Activated CD8-positive, alpha-beta memory T cell treated with anti-CD3 and anti-CD28 coated beads, Interleukin-2, amount 50 U/mL, for 24 hours (primary cell): ENCODE data around the gene CDH16.
"Not testable (repeated sequence)": the region's sequence is repeated elsewhere in the genome, so short reads cannot be mapped to it uniquely, and the experiment has no call there.

Experiments
- DNase-seq: peaks from one replicate; pipeline ENCODE4 v3.0.0-alpha.2; 2020; ENCODE audit errors: extremely low read depth

CDH16 gene

DNA sequence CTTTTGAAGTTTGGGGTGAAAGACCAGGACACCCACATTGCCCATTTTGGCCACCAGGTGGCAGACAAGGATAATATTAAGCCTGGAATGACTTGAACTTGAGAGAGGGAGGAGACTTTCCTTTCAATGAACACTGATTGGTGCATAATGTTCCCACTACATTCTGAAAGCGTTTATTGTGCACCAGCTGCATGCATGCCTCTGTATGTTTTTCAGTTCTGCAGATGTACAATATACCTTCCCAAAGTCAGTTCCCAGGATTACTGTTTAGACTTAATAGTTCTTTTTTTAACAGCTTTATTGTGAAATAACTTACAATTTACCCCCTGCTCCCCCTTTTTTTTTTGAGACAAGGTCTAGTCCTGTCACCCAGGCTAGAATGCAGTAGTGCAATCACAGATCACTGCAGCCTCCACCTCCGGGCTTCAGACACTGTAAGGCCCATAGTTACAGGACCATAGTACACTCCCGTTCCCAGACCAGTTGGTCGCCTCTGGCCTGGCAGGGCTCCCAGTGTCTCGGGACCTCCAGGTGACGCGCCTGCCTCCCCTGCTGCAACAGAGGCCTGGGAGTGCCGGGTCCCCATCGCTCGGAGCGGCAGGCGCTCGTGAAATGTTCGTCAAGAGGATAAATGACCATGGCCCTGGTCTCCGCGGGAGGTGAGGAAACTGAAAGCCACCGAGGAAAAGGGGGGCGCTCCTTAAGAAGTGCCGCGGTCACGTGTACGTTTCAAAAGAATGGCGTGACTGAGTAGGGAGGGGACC is 28.8 kb upstream of the CDH16 start:
- peak; percentile 73 for DNase-seq

- DNase-seq, result no peak
Observed at GRCh38 chr16:66946974-66947301, 28.3 kb upstream of the CDH16 start.

DNA sequence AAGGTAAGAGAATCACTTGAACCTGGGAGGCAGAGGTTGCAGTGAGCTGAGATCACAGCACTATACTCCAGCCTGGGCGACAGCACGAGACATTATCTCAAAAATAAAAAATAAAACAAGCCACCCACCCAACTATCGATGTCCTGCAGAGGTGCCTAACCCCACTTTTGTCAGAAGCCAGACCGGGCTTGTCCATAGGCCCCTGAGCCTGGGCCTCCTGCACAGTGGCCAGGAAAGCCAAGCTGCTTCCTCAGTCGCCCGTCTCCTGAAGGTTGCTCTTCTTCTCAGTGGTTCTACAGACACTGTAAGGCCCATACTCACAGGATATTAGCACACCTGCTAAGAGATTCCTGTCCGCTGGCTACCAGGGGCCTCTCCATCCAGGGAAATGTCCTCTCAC is 27.9 kb upstream of the CDH16 start:
- no peak for DNase-seq

DNA sequence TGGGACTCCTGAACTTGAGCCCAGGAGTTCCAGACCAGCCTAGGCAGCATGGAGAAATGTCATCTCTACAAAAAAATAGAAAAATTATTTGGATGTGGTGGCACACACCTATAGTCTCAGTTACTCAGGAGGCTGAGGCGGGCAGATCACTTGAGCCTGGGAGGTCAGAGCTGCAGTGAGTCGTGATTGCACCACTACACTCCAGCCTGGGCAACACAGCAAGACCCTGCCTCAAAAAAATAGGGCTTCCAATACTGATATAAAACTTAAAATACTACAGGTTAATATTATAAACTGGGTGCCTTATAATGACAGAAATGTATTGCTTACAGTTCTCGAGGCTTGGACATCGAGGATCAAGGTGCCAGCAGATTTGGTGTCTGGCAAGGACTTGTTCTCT is 27.3 kb upstream of the CDH16 start:
- DNase-seq, result no peak

DNA sequence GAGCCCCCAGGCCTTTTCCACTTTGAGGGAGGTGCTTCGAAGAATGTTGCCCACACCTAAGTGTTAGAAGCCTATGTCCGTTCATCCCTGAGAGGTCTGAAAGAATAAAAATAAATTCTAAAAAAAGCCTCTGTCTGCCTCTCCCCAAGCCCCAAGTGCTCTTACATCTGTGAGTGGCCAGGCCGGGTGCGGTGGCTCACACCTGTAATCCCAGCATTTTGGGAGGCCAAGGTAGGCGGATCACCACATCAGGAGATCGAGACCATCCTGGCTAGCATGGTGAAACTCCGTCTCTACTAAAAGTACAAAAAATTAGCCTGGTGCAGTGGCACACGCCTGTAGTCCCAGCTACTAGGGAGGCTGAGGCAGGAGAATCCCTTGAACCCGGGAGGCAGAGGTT is 26.3 kb upstream of the CDH16 start:
- DNase-seq, result not testable (repeated sequence)

GRCh38 chr16:66944054-66944441 is 25.4 kb upstream of the CDH16 start:
- DNase-seq, result no peak

DNA sequence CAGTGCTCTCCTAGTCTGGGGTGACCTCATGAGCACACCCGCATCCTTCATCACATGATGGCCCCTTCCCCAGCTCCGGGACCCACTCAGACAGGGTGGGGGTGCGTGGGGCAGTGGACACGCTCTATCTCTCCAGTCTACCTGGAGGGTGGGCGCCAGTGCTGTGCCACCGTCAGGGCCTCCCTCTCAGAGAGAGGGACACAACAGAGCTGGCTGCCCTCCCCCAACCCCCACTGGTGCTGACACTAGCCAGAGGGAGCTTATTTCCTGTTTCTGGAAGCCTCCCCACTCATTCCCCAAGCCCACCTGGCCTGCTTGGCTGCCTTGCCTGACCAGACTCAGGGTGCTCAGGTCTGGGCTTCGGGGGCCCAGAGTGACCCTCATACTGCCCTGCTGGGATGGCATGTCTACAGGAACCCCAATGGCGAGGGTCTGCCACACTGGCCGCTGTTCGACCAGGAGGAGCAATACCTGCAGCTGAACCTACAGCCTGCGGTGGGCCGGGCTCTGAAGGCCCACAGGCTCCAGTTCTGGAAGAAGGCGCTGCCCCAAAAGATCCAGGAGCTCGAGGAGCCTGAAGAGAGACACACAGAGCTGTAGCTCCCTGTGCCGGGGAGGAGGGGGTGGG is 24.9 kb upstream of the CDH16 start:
- no peak for DNase-seq

DNA sequence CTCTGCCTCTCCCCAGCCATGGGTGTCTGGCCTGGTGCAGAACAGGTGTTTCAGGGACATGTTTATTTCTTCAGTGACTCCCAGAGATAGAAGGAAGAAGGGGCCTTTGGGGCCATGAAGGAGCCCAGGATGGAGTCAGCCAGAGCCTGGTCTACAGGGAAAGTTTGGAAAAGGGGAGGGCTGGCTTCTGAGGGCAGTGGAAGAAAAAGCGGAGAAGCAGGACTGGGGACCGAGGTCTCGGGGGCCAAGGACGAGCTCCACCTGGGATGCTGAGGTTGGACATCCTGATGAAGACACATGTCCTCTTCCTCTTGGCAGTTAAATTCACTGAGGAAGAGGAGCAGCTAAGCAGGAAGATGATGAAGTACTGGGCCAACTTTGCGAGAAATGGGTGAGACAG is 24.3 kb upstream of the CDH16 start:
- no peak for DNase-seq

DNA sequence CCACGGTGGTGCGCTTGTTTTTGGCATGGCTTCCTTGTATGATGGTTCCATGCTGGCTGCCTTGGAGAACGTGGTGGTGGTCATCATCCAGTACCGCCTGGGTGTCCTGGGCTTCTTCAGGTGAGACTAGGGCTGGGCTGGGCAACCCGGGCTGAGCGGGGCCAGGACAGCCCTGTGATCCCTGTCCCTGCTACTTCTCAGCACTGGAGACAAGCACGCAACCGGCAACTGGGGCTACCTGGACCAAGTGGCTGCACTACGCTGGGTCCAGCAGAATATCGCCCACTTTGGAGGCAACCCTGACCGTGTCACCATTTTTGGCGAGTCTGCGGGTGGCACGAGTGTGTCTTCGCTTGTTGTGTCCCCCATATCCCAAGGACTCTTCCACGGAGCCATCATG is 21.6 kb upstream of the CDH16 start:
- no peak for DNase-seq

GRCh38 chr16:66939366-66939765 is 20.7 kb upstream of the CDH16 start:
- no peak for DNase-seq

GRCh38 chr16:66937725-66938337 is 19.1 kb upstream of the CDH16 start:
- no peak for DNase-seq

DNA sequence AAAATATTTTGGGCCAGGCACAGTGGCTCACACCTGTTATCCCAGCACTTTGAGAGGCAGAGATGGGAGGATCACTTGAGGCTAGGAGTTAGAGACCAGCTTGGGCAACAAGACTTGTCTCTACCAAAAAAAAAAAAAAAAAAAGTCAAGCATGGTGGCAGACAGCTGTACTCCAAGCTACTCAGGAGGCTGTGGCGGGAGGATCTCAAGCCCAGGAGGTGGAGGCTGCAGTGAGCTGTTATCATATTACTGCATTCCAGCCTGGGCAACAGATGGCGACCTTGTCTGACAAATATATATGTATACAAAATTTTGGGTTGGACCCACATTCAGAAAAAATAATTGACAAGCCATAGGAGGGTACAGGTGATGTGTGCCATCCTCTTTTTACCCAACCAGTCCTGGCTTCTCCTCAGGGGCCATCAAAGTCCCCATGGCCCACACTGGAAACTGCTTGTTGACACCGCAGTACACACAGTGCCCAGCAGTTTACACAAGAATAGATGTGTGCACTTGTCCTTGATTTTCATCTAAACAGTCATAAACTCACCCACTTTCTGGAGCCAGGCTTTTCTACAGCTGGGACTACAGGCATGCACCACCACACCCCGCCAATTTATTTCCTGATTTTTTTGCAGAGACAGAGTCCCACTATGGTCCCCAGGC is 18.3 kb upstream of the CDH16 start:
- no peak for DNase-seq

- no peak for DNase-seq
Observed at GRCh38 chr16:66936462-66936861, 17.8 kb upstream of the CDH16 start.

- DNase-seq, result no peak
Observed at GRCh38 chr16:66935314-66936011, 16.8 kb upstream of the CDH16 start, which contains the start of gene CES2. CES2 (plus strand) TSS chr16:66935516; CDS start chr16:66935636, 120 bp downstream.

DNA sequence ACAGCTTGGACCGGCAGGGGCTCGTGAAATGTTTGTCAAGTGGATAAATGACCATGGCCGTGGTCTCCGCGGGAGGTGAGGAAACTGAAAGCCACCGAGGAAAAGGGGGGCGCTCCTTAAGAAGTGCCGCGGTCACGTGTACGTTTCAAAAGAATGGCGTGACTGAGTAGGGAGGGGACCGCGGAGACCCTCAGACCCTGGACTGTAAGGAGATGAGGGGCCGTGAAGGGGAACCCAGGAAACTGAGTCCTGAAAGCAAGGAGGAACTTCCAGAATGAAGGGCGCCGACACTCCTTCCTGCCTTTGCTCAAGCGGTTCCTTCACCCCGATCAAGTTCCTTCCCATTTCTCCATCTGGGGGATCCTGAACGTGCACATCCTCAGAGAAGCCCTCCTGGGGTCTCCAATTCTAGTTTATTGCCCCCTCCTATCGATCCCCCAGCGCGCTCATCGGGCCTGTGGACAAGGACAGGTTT is 16.2 kb upstream of the CDH16 start:
- not testable (repeated sequence) for DNase-seq

DNA sequence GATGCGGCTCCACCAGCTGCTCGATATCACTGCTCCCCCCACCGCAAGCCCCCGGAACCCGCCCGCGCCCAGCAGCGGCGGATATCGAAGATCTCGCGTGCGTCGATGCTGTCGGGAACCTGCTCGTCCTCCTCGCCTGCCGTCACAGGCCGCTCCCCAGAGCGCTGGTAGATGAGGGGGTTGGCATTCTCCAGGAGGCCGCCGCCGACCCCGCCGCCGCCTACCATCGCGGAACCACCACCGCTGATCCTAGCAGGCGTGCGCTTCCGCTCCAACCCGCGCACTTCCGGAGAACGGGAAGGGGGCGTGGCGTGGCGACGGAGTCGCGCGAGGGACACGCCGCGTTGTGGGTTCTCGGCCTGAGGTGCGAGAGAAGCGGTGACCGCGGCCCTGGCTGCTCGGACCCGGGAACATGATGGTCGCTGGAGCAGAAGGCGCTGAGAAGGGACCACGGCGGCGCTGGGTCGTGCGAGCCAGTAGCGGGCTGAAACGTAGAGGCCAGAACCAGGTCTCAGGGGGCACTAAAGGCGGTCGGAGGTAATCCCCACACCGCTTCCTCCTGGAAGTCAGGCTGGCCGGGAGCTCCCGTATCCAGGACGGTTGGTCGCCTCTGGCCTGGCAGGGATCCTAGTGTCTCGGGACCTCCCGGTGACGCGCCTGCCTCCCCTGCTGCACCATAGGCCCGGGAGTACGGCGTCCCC is 15.6 kb upstream of the CDH16 start, which contains the start of gene CIAO2B:
Gene CIAO2B, minus strand, starts transcription at position 265 of the 701 bp plus-strand sequence. Its CDS starts 38 bp downstream, at position 227.
- DNase-seq, result peak; percentile 58

GRCh38 chr16:66933776-66934137 is 15.1 kb upstream of the CDH16 start:
- DNase-seq, result no peak

GRCh38 chr16:66932076-66932475 is 13.4 kb upstream of the CDH16 start:
- DNase-seq, result no peak

DNA sequence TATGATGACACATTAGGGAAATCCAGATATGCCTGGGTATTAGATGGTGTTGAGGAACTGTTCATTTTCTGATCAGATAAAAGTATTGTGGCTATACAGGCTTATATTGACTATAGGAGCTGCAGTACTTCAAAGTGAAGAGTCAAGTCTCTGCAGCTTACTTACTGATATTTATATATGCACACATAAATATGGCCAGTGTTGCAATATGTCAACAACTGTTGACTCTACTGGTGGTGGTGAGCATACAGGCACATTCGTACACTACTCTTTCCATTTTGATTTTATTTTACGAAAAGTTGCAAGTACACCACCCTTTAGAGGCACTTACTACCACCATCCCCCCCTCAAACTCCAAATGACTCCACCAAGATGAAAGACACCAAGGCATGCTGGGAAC is 13.0 kb upstream of the CDH16 start:
- DNase-seq, result no peak

DNA sequence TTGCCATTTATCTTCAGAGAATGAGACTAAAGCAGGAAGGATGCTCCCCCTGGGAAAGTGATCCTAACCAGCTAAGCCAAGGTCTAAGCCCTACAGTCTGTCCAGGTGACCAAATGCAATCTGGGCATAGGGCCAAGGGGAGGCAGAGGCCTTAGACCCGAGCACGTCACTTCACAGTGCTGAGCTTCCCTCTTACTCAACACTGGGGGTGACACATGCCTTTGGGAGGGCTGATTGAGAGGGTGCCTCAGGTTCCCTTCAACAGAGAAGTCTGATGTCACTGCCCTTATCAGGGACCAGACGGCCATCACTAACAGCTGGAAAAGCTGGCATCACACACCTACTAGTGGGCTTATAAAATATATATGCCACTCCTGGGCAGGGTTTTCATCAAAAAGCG is 11.5 kb upstream of the CDH16 start:
- no peak for DNase-seq

DNA sequence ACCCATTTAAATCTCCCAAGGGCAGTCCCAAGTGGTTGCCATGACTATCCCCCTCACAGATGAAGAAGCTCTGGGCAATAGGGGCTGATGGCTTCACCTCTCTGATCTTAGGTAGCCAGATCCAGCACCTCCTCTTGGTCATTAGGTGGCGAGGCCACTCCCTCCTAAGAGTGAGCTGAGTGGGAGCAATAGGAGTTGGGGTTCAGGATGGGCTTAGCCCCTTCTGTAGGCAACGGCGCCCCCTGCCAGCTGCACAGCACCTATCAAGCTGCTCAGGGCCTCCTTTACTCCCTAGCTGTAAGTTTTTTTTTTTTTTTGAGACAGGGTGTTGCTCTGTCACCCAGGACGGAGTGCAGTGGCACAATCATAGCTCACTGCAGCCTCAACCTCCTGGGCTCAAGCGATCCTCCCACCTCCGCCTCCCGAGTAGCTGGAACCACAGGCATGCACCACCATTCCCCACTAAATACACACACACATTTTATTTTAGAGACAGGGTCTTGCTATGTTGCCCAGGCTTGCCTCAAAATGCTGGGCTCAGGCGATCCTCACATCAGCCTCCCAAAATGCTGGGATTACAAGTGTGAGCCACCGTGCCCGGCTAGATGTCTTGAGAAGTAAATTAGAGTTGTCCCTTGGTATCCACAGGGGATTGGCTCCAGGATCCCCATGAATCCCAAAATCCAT is 10.2 kb upstream of the CDH16 start:
- DNase-seq, result no peak
